Measurements from ENCODE around the gene RAD9A. TPM values are rescaled to one million over a fixed set of nuclear protein-coding genes. Genes with fewer than 3 reads are reported as not detected.

RAD9A gene
- total and polyA plus RNA-seq, 5 experiments from 2014 or later: 6.5 to 58.1 (median 9.4) TPM

DNA sequence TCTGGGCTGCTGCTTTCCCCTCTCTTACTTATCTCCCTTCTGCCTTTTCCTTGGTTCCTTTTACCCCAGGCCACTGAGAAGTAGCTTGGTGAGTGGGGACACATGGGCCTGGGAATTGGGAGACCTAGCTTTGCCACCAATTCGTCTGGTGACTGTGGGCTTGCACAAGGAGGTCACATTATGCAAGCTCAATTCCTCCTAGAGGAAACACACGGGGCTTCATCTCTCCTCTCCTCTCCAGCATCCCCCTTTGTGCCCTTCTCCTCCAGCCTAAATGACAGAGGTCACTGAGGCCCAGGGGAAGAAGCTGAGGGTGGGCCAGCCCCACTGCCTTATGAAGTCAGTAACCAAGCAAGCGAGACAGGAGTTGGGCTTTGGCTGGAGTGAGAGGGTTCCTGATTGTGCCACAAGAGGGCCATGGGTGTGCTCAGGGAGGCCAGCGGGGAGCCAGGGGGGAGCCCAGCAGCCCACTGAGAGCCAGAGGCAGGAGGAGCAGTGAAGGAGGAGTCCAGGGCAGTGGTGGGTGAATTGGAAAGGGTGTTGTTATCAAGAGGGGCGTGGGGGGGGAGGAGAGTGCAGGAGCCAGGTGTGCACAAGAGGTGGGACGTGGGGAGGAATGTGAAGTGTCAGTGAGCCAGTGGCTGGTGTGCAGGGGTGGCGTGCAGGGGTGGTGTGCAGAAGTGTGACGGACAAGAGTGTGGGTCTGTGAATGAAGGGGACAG is 20.4 kb upstream of the RAD9A start:
- H3K36me3 Mint-ChIP-seq: no peaks in the 10 kb centered on the region
- H3K9me3 Mint-ChIP-seq: no peaks in the 10 kb centered on the region
- POLR2A ChIA-PET: interaction anchor here (0.7 to 24.1 kb wide), 7 partner anchors 10 to 131 kb away, joined by 3 to 493 read pairs (median 3); partner anchors contain the start of genes AIP, POLD4 and RAD9A
- peak in 1 of 10 donors; percentile 22 for DNase-seq
- H3K27ac Mint-ChIP-seq: peak overlapping the region in 8 of 10 donors; percentile 53 to 91 (median 80)
- peak; percentile 24 to 34 for ATAC-seq
- H3K27me3 Mint-ChIP-seq: peaks cover 0 to 8% (median 0%) of the 10 kb centered on the region in 5 donors
- peaks cover 38 to 65% (median 59%) of the 10 kb centered on the region in 4 donors for H3K4me1 Mint-ChIP-seq
- peak overlapping the region; percentile 70 to 94 (median 85) for H3K4me3 Mint-ChIP-seq

GRCh38 chr11:67371911-67372320 is 19.9 kb upstream of the RAD9A start:
- no peaks in the 10 kb centered on the region for H3K36me3 Mint-ChIP-seq
- POLR2A ChIA-PET: interaction anchor here (1.1 to 24.1 kb wide), 5 partner anchors 10 to 131 kb away, joined by 3 to 493 read pairs (median 4); partner anchors contain the start of genes AIP, POLD4 and RAD9A
- DNase-seq: no peak
- H3K27me3 Mint-ChIP-seq: peaks cover 0 to 8% (median 0%) of the 10 kb centered on the region in 5 donors
- peak overlapping the region; percentile 70 to 94 (median 85) for H3K4me3 Mint-ChIP-seq
- H3K4me1 Mint-ChIP-seq: peaks cover 37 to 64% (median 57%) of the 10 kb centered on the region in 4 donors
- ATAC-seq: peak in 1 of 2 donors; percentile 7
- H3K9me3 Mint-ChIP-seq: no peaks in the 10 kb centered on the region
- peak overlapping the region in 9 of 10 donors; percentile 43 to 91 (median 75) for H3K27ac Mint-ChIP-seq

GRCh38 chr11:67372321-67372992 is 19.3 kb upstream of the RAD9A start:
- Mint-ChIP-seq H3K36me3 (no peaks in the 10 kb centered on the region), H3K4me3 (peak overlapping the region in 7 of 10 donors; percentile 70 to 94 (median 88)), H3K9me3 (no peaks in the 10 kb centered on the region), H3K27ac (peak overlapping the region in 1 of 10 donors; percentile 91), H3K27me3 (peaks cover 0 to 8% (median 0%) of the 10 kb centered on the region in 5 donors), H3K4me1 (peaks cover 37 to 60% (median 57%) of the 10 kb centered on the region in 4 donors)
- POLR2A ChIA-PET: interaction anchor here (0.8 to 24.1 kb wide), 12 partner anchors 9 to 135 kb away, joined by 3 to 493 read pairs (median 4); partner anchors contain the start of genes AIP, CDK2AP2, POLD4 and RAD9A
- ATAC-seq (peak in 1 of 2 donors; percentile 6), DNase-seq (peak in 1 of 10 donors; percentile 29)

DNA sequence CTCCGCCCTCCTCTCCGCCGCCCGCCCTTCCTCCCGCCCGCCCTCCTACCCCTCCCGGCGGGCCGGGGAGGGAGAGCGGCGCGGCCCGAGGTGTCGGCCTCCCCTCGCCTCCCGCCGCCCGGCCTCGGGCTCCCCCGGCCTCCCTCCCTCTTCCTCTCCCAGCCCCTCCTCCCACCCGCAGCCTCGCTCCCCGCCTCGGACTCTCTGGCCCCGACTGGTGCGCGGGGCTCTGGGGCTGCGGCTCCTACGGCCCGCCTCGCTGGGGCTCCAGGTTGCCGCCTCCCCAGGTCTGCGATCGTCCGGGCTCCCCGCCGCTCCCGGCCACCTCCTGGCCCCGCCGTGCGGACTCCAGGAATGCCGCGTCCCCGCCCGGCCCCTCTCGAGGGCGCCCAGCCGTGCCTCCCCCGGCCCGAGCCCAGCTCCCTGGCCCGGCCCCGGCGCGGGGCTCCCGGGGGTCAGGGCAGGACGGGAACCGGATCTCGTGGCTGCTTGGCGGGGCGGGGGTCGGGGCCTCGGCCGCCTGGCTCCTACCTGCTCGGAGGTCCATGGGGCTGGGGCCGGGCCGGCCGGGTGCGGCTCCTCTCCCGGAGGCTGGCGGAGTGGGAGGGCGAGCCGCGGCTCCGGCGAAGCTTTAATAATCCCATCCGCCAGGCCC is 18.7 kb upstream of the RAD9A start, which contains the start of gene CLCF1:
CLCF1 (minus strand) TSS at position 606 of the 655 bp plus-strand sequence; CDS start at position 547, 59 bp downstream.
- H3K9me3 Mint-ChIP-seq: no peaks in the 10 kb centered on the region
- no peaks in the 10 kb centered on the region for H3K36me3 Mint-ChIP-seq
- peaks cover 0 to 8% (median 0%) of the 10 kb centered on the region in 5 donors for H3K27me3 Mint-ChIP-seq
- ATAC-seq (peak; percentile 20 to 35), DNase-seq (peak in 1 of 10 donors; percentile 31)
- H3K4me3 Mint-ChIP-seq: peak within 1 kb of the TSS; percentile 82 to 97 (median 92)
- peaks cover 32 to 54% (median 50%) of the 10 kb centered on the region in 4 donors for H3K4me1 Mint-ChIP-seq
- POLR2A ChIA-PET: interaction anchor here (0.6 to 24.1 kb wide), 10 partner anchors 9 to 134 kb away, joined by 3 to 493 read pairs (median 6); partner anchors contain the start of genes CDK2AP2, POLD4 and RAD9A
- H3K27ac Mint-ChIP-seq: peak within 1 kb of the TSS; percentile 81 to 95 (median 87)

- peak; percentile 61 to 92 (median 74) for DNase-seq
- Mint-ChIP-seq H3K9me3 (no peaks in the 10 kb centered on the region), H3K4me1 (peaks cover 30 to 50% (median 44%) of the 10 kb centered on the region in 4 donors), H3K27me3 (peaks cover 0 to 8% (median 0%) of the 10 kb centered on the region in 5 donors), H3K27ac (peak overlapping the region; percentile 81 to 95 (median 87)), H3K4me3 (peak overlapping the region; percentile 82 to 97 (median 92)), H3K36me3 (no peaks in the 10 kb centered on the region)
- peak; percentile 64 to 79 for ATAC-seq
- POLR2A ChIA-PET: interaction anchor here (0.6 to 24.1 kb wide), 13 partner anchors 8 to 134 kb away, joined by 3 to 493 read pairs (median 4); partner anchors contain the start of genes CDK2AP2, POLD4 and RAD9A
These were observed 17.9 kb upstream of the RAD9A start for GRCh38 chr11:67373648-67374570.

- H3K4me1 Mint-ChIP-seq: peaks cover 29 to 42% (median 38%) of the 10 kb centered on the region in 4 donors
- ATAC-seq: no peak
- H3K27ac Mint-ChIP-seq: peak overlapping the region in 6 of 10 donors; percentile 58 to 85 (median 70)
- no peak for DNase-seq
- no peaks in the 10 kb centered on the region for H3K9me3 Mint-ChIP-seq
- H3K27me3 Mint-ChIP-seq: peaks cover 0 to 8% (median 0%) of the 10 kb centered on the region in 5 donors
- peak overlapping the region; percentile 51 to 88 (median 84) for H3K4me3 Mint-ChIP-seq
- POLR2A ChIA-PET: interaction anchor here (0.7 to 24.1 kb wide), 7 partner anchors 7 to 105 kb away, joined by 3 to 493 read pairs (median 3); partner anchors contain the start of genes POLD4 and RAD9A
- no peaks in the 10 kb centered on the region for H3K36me3 Mint-ChIP-seq
These were observed 17.1 kb upstream of the RAD9A start for GRCh38 chr11:67374571-67375281.

- POLR2A ChIA-PET: interaction anchor here (0.6 to 24.1 kb wide), 6 partner anchors 17 to 114 kb away, joined by 3 to 493 read pairs (median 4); partner anchors contain the start of gene POLD4
- ATAC-seq: no peak
- peaks cover 25 to 37% (median 32%) of the 10 kb centered on the region in 4 donors for H3K4me1 Mint-ChIP-seq
- H3K36me3 Mint-ChIP-seq: no peaks in the 10 kb centered on the region
- no peaks in the 10 kb centered on the region for H3K9me3 Mint-ChIP-seq
- H3K27ac Mint-ChIP-seq: peak overlapping the region in 3 of 10 donors; percentile 49 to 80 (median 55)
- H3K4me3 Mint-ChIP-seq: peak overlapping the region in 6 of 10 donors; percentile 18 to 77 (median 42)
- no peak for DNase-seq
- H3K27me3 Mint-ChIP-seq: peaks cover 0 to 8% (median 0%) of the 10 kb centered on the region in 5 donors
These were observed 16.3 kb upstream of the RAD9A start for GRCh38 chr11:67375320-67376055.

DNA sequence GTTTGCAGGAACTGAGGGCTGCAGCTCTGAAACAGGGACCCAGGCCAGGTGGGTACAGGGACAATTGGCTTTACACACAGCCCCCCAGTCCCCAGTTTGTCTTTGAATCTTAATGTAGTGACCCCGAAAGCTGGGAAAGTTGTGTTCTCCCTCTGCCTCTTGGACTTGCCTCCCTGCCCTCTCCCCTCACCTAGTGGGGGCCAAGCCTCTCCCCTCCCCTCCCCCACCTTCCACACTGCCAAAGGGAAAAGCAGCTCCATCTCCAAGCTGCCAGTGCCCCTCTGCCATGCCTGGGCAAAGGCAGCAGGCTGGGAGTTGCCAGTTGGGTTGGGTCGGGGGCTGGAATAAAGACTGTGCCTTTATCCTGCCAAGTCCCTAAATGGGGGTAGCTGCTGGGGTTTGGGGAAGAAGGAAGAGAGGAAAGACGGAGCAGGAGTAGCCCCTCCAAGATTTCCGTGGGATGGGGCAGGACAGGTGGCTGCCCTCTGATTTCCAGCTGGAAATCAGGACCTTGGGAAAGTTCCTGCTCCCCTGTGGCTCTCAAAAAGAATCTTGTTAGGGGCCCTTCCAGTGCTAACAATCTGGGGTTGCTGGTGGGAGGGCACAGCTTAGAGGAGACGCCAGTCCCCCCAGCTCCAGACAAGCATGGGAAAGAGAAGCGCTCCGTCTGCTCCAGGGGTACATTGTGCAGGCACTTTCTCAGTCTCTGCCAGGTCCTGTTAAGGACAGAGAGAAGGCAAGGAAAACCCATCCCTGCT is 15.5 kb upstream of the RAD9A start:
- DNase-seq (no peak), ATAC-seq (no peak)
- no peaks in the 10 kb centered on the region for H3K9me3 Mint-ChIP-seq
- H3K36me3 Mint-ChIP-seq: no peaks in the 10 kb centered on the region
- POLR2A ChIA-PET: interaction anchor here (0.9 to 24.1 kb wide), 6 partner anchors 18 to 114 kb away, joined by 3 to 493 read pairs (median 4); partner anchors contain the start of gene POLD4
- H3K27me3 Mint-ChIP-seq: peaks cover 0 to 8% (median 0%) of the 10 kb centered on the region in 5 donors
- peak overlapping the region in 4 of 10 donors; percentile 18 to 77 (median 42) for H3K4me3 Mint-ChIP-seq
- peaks cover 20 to 37% (median 27%) of the 10 kb centered on the region in 4 donors for H3K4me1 Mint-ChIP-seq
- H3K27ac Mint-ChIP-seq: peak overlapping the region in 3 of 10 donors; percentile 49 to 80 (median 55)

Data from naive thymus-derived CD8-positive, alpha-beta T cell (primary cell).